Thymus (tissue), 11 donors: ENCODE results near the gene CTBP2. TPM values are rescaled to one million over a fixed set of nuclear protein-coding genes. Genes with fewer than 3 reads are reported as not detected.
"Not testable (repeated sequence)": the region's sequence is repeated elsewhere in the genome, so short reads cannot be mapped to it uniquely, and the experiment has no call there.

ENCODE experiments used
- DNase-seq, 9 donors: peaks; one replicate each; pipeline ENCODE4 v3.0.0-alpha.2; 2013; ENCODE audit warnings: low spot score in 9 of 9, low read depth in 6 of 9, missing footprints in 1 of 9
- H3K27ac ChIP-seq, 2 donors: one replicate each; pipeline ENCODE4 v1.5.1; 2013; ENCODE audit warnings: control low read depth in 1 of 2, low read depth in 1 of 2, low read length in 1 of 2, mild to moderate bottlenecking in 1 of 2, moderate library complexity in 1 of 2
- H3K27me3 ChIP-seq, 2 donors: one replicate each; pipeline ENCODE4 v1.5.1; 2013; ENCODE audit warnings: low read length in 1 of 2; ENCODE audit not compliant: control insufficient read depth in 2 of 2, insufficient read depth in 1 of 2
- H3K36me3 ChIP-seq, 2 donors: one replicate each; pipeline ENCODE4 v1.5.1; 2013; ENCODE audit warnings: low read length in 1 of 2, mild to moderate bottlenecking in 1 of 2, moderate library complexity in 1 of 2; ENCODE audit not compliant: control insufficient read depth in 2 of 2, insufficient read depth in 2 of 2
- H3K4me1 ChIP-seq, 2 donors: one replicate each; pipeline ENCODE4 v1.5.1; 2013; ENCODE audit warnings: low read length in 2 of 2; ENCODE audit not compliant: control insufficient read depth in 2 of 2, insufficient read depth in 2 of 2
- H3K4me3 ChIP-seq, 2 donors: one replicate each; pipeline ENCODE4 v1.5.1; 2013; ENCODE audit warnings: low read length in 2 of 2, control low read depth in 1 of 2, mild to moderate bottlenecking in 1 of 2
- H3K9me3 ChIP-seq, 2 donors: one replicate each; pipeline ENCODE4 v1.5.1; 2013; ENCODE audit warnings: low read length in 1 of 2, mild to moderate bottlenecking in 1 of 2; ENCODE audit not compliant: control insufficient read depth in 2 of 2, insufficient read depth in 1 of 2
- WGBS: extraction: QIAGEN DNeasy Blood & Tissue Kit; methylation state at CpG from one replicate; pipeline ENCODE4 v1.1.7; 2013; 5-methylcytosine and 5-hydroxymethylcytosine counted together
- polyA plus RNA-seq: library from polyadenylated mRNA; stranded (reverse); fragments of 200-250 nt; gene quantifications from one replicate; pipeline ENCODE4 v1.2.3, GENCODE V29; 2013
- total RNA-seq: library from RNA; stranded (reverse); fragments of 120-200 nt; gene quantifications from one replicate; pipeline ENCODE4 v1.2.4, GENCODE V29; 2013
- donor health status: healthy.

The CTBP2 gene
- total and polyA plus RNA-seq, 2 donors, result 7.1 to 14.6 TPM

DNA sequence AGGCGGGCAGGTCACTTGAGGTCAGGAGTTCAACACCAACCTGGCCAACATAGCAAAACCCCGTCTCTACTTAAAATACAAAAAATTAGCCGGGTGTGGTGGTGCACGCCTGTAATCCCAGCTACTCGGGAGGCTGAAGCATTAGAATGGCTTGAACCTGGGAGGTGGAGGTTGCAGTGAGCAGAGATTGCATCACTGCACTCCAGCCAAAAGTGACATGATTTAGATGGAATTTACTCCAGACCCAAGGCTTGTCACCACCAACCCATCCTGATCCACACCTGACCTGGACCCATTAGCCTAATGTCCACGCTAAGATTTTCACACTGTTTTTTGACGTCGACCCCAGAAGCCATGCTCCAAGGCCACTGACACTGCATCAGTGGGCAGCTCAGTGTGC lies 101.0 kb downstream of the CTBP2 start:
- 97% methylated on average over 8 of the region's 8 CpGs for WGBS
- not testable (repeated sequence) for H3K27ac ChIP-seq, H3K9me3 ChIP-seq, DNase-seq, H3K4me3 ChIP-seq, H3K36me3 ChIP-seq, H3K27me3 ChIP-seq
- peaks cover 0 to 13% of the 10 kb centered on the region in 2 donors for H3K4me1 ChIP-seq

DNA sequence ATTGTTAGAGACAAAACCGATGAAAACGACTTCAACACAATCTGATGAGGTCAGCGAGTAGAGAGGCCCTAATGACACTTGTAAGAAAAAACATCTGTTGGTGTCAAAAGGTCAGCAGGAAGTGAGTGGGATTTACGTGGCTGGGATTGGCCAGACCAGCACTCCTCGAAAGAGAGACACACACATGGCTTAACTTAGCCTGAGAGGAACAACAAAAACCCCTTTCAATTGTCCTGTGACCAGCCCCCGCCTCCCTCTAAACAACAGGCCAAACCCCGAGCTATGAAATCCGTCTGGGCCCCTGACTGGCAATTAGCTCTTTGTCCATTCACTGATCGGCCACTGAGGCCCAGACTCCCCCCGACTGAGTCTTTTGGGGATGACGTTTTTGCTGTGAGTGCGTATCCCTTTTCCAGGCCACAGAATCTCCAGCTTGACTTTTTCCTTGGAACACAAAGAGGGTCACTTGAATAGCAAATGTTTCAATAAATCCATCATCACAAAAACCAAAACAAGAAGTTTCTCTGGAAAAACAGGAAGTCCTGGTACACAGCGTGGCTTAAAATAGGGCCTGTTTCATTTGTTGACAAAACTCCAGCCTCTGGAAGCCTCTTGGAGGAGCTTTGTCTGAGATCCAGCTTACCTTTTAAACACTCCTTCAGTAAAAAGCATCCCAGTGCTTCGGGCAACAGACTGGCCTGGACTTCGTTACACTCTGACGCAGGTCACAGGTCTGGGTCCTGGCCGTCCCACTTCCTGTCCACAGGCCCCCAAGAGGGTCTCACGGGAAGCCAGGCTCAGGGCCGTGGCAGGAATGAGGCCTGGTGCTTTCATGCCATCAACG lies 103.0 kb downstream of the CTBP2 start:
- no peaks in the 10 kb centered on the region for H3K27me3 ChIP-seq
- WGBS, result 73% methylated on average over 20 of the region's 20 CpGs
- H3K36me3 ChIP-seq, result no peaks in the 10 kb centered on the region
- no peak for DNase-seq
- peaks cover 0 to 10% of the 10 kb centered on the region in 2 donors for H3K4me1 ChIP-seq
- H3K27ac ChIP-seq, result peak overlapping the region in 1 of 2 donors; percentile 51
- H3K9me3 ChIP-seq, result no peaks in the 10 kb centered on the region
- no peak overlapping the region for H3K4me3 ChIP-seq

DNA sequence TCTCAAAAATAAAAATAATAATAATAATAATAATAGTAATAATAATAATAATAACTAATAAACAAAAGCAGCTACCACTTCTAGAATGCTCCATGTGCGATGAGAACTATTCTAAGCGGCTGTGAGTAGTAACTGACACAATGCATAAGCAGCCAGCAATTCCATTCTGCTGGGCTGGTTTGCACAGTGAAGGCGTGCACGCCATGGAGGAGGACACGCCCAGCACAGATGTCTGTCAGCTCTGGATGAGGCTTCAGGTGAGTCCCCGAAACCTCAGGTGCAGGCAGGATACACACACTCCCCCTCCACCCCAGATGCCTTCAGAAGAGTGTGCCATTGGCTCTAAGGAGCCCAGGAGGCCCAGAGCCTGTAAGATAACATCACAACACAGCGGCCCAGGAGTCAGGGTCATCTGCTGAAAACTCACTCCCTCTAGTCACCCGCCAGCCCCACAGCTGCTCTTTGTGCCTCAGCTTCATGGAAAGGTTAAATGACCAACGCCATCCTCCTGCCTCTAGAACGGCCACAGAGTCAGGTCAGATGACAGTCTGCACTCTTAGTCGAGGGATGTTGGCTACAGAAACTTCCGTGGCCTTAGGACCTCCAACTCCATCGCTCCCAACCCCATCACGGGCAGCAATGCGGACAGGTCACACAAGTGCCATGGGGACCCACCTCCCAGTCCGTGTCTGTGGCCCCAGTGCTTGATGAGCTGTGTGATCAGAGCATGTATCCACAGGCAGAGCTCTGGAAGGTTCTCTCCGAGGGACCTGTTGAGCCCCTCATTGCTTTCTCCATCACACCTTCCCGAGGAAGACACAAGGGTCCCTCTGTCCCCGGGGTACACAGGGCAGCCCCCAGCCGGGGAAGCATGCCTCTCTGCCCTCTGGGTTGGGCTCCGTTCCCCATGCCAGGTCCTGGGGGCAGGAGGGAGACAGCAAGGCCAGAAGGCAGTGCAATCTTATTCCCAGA lies 103.9 kb downstream of the CTBP2 start:
- no peaks in the 10 kb centered on the region for H3K36me3 ChIP-seq
- 97% methylated on average over 21 of the region's 21 CpGs for WGBS
- H3K4me3 ChIP-seq, result no peak overlapping the region
- H3K27ac ChIP-seq, result peak overlapping the region in 1 of 2 donors; percentile 24
- H3K4me1 ChIP-seq, result peaks cover 0 to 10% of the 10 kb centered on the region in 2 donors
- H3K9me3 ChIP-seq, result no peaks in the 10 kb centered on the region
- H3K27me3 ChIP-seq, result no peaks in the 10 kb centered on the region
- DNase-seq, result no peak

GRCh38 chr10:125055446-125055845 lies 104.9 kb downstream of the CTBP2 start:
- Histone ChIP-seq H3K27ac (no peak overlapping the region), H3K36me3 (no peaks in the 10 kb centered on the region), H3K4me3 (no peak overlapping the region), H3K4me1 (peaks cover 0 to 3% of the 10 kb centered on the region in 2 donors), H3K9me3 (no peaks in the 10 kb centered on the region), H3K27me3 (no peaks in the 10 kb centered on the region)
- 90% methylated on average over 5 of the region's 5 CpGs for WGBS
- DNase-seq, result no peak

DNA sequence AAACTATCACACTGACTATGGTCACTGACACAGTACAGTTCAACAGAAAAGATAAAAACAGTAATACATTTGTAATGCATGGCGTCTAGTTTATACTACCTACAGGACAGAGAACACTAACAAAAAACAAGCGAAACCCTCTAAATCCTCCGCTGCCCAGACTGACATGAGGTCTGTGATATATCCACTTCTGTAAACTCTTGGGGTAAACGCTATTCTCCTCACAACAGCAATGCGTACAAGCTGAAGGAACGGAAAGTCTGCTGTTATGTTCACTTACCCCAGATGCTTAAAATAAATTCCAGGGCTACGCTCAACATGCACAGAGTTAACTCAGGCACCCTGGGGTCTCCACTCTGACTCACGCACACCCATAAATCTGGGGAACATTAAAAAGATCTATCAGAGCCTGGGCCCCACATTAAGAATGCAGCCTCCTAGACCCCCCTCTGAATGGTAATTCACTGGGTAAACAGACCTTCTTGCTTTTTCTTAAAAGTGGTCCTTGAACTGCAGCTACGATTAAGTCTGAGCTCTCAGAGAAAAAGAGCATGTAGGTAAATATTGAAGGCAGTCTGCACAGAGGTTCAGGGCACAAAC lies 105.6 kb downstream of the CTBP2 start:
- WGBS, result 96% methylated on average over 9 of the region's 9 CpGs
- Histone ChIP-seq H3K36me3 (no peaks in the 10 kb centered on the region), H3K4me3 (no peak overlapping the region), H3K27ac (no peak overlapping the region), H3K4me1 (peaks cover 0 to 3% of the 10 kb centered on the region in 2 donors), H3K9me3 (no peaks in the 10 kb centered on the region), H3K27me3 (no peaks in the 10 kb centered on the region)
- no peak for DNase-seq

DNA sequence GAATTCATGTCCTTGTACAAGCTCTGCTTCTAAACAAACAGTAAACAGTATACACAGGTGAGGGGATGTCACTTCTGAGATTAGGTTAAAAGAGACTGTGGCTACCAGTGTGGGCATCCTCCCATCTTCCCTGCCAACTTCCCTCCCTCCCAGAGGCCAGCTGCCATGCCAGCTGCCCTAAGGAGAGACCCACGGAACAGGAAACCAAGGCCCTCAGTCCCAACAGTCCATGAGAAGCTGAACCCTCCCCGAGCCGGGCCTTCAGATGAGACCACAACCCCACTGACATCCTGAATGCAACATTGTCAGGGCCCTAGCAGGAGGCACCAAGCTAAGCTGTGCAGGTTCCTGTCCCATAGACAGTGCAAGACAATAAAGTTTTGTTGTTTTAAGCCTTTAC lies 106.1 kb downstream of the CTBP2 start:
- Histone ChIP-seq H3K4me3 (no peak overlapping the region), H3K4me1 (peaks cover 0 to 3% of the 10 kb centered on the region in 2 donors), H3K9me3 (no peaks in the 10 kb centered on the region), H3K27me3 (no peaks in the 10 kb centered on the region), H3K27ac (no peak overlapping the region), H3K36me3 (no peaks in the 10 kb centered on the region)
- 95% methylated on average over 3 of the region's 3 CpGs for WGBS
- DNase-seq, result no peak

DNA sequence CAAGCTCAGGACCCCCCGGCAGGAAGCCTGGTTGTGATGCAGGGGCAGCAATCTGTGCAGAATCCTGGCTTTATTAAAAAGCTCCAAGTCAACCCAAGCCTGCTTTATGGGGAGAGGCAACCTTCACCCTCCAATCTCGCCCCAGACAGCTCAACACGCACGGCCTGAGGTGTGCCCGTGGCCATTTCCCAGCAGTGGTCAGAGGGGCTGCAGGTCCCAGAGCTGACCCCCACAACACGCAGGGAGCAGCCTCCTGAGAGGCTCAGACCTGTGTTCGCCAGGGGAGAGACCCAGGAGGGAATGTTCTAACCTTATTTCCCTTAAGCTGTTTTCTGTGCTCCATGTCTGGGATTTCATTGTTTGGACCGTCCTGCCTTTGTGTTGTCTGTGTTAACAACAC lies 108.2 kb downstream of the CTBP2 start:
- 94% methylated on average over 8 of the region's 8 CpGs for WGBS
- peaks cover 0 to 2% of the 10 kb centered on the region in 2 donors for H3K4me1 ChIP-seq

DNA sequence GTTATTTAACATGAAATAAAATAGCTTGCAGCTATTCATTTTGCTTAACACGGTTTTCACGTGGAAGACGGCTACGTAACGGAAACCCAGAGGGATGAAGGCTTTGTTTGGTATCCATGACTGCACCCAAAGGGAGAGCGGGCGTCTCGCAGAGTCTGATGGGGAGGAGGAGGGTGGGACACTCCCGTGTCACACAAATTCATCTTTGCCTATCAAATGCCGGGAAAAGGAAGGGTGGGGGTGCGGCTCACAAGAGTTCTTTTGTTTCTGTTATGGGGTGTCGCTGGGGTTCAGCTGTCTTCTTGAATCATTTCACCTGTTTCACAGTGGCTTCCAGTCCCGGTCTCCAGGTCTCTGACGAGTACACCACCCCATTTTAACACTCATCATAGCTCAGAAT lies 110.0 kb downstream of the CTBP2 start:
- no peaks in the 10 kb centered on the region for H3K9me3 ChIP-seq
- H3K27ac ChIP-seq, result no peak overlapping the region
- H3K4me3 ChIP-seq, result no peak overlapping the region
- no peaks in the 10 kb centered on the region for H3K36me3 ChIP-seq
- no peaks in the 10 kb centered on the region for H3K27me3 ChIP-seq
- no peak for DNase-seq
- 95% methylated on average over 14 of the region's 14 CpGs for WGBS
- H3K4me1 ChIP-seq, result peaks cover 0 to 2% of the 10 kb centered on the region in 2 donors

More for the DNA sequence above, 108.2 kb downstream of the CTBP2 start:
- Histone ChIP-seq H3K27ac (no peak overlapping the region), H3K36me3 (no peaks in the 10 kb centered on the region), H3K4me3 (no peak overlapping the region), H3K27me3 (no peaks in the 10 kb centered on the region), H3K9me3 (no peaks in the 10 kb centered on the region)
- DNase-seq, result no peak
